NCI-H2107 treated with DMSO at 0.1 percent for 48 hours (cell line): ENCODE data around the gene KLHL22.
A peak's percentile ranks its signal among the peaks of the same experiment; 100 is the strongest.
"Not testable (repeated sequence)": the region's sequence is repeated elsewhere in the genome, so short reads cannot be mapped to it uniquely, and the experiment has no call there.

Experiments used
- DNase-seq: peaks from one replicate; lab custom pipeline; 2025; ENCODE audit not compliant: unreplicated experiment; lab: John Stamatoyannopoulos, UW

The KLHL22 gene

DNA sequence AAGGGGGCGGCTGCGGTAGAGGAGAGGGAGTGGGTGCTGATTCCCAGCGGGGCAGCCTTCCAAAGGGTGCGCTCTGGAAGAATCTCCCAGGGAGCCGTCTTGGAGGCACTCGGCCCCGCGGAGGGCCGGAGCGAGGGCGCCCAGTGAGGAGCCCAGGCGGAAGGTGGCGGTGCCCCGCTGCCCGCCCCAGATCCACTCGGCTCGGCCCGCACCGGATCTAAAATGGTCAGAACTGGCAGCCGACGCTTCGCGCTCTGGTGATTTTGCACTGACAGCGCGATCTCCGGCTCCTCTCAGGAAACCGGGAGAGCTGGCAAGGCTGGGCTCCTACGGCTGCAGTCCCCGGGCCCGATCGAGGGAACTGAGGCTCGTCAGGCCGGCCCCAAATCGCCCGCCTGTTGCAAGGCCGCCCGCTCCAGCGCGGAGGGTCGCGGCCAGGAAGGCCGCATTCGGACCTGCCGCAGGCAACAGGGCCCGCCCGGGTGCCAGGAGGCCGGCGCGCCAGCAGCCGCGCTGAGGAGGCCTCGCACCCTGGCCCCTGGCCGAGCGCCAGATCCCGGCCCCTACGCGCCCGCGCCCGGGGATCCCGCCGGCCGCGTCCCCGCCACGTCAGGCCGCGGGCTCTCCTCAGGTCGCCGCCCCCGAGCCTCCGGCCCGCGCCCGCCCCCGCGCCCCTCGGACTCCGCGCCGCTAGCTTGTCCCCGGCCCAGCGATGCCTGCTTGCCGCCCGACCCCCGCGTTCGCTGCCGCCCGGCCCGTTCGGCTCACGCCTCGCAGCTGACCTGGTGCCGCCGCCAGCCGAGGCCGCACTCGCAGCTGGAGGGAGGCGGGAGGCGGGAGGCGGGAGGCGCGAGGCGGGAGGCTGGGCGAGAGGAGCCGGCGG is at the start of gene KLHL22:
Gene KLHL22 (minus strand): TSS at position 818 of the 883 bp plus-strand sequence. CDS start 6,584 bp downstream, outside the sequence.
- no peak for DNase-seq

DNA sequence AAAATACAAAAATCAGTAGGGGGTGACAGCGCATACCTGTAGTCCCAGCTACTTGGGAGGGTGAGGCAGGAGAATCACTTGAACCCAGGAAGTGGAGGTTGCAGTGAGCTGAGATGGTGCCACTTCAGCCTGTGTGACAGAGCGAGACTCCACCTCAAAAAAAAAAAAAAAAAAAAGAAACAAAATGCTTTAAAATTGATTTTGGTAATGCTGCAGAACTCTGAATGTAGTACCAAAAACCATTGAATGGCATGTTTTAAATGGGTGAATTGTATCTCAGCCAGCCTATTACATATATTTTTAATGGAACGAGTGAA is 49.7 kb upstream of the KLHL22 start:
- DNase-seq = not testable (repeated sequence)

- DNase-seq = no peak
These were observed 47.1 kb upstream of the KLHL22 start for GRCh38 chr22:20542736-20543135.

DNA sequence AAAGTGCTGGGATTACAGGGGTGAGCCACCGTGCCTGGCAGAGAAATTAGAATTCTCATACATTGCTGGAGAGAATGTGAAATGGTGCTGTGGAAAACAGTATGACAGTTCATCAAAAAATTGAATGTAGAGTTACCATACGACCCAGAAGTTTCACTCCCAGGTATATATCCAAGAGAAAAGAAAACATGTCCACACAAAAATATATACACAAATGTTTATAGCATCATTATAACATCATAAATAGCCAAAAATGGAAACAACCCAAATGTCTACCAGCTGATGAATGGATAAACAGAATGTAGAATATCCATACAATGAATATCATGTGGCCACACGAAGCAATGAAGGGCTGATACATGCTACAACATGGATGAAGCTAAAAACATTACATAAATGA is 46.5 kb upstream of the KLHL22 start:
- no peak for DNase-seq

DNA sequence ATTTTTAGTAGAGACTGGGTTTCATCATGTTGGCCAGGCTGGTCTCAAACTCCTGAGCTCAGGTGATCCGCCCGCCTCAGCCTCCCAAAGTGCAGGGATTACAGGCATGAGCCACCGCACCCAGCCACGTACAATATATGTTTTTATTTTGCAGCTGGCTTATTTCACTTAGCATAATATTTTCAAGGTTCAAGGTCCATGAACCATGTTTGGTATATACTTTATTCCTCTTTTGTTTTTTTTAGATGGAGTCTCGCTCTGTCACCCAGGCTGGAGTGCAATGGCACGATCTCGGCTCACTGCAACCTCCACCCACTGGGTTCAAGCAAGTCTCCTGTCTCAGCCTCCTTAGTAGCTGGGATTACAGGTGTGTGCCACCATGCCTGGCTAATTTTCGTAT is 43.3 kb upstream of the KLHL22 start:
- not testable (repeated sequence) for DNase-seq

GRCh38 chr22:20537983-20538382 is 42.4 kb upstream of the KLHL22 start:
- no peak for DNase-seq

- DNase-seq = no peak
These were observed 41.7 kb upstream of the KLHL22 start for GRCh38 chr22:20537325-20537756.

DNA sequence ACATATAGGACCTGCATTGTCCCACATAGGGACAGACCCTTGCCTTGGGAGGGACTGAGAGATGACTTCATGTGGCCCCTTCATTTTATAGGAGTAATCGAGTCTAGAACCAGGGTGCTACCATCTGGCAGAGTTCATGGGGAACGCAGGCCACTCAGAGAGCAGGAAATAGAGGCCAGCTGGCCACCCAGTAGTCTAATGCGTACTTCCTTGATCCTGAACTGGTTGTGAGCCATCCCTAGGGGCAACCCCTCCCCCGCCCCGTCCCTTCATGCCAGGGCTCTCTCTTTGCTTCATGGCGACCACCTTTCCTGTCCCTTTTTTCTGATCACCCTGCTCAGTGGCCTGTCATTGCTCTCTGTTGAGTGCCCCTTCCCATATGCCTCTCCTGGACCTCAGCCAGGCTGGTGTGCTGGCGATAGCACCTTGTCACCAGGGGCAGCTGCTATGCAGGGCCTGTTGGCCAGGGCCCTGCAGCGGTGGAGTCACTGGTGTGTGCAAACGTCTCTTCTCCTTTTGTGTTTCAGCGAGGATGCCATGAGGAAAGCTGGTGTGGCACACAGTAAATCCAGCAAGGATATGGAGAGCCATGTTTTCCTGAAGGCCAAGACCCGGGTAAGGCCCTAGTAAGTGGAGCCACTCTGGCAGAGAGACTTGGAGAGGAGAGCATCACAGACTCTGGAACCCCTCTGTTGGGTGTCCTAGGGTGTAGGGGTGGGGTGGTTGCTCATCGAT is 41.2 kb upstream of the KLHL22 start:
- no peak for DNase-seq

GRCh38 chr22:20533879-20534265 is 38.3 kb upstream of the KLHL22 start:
- DNase-seq = no peak

- no peak for DNase-seq
These were observed 37.7 kb upstream of the KLHL22 start for GRCh38 chr22:20533095-20533878.

- no peak for DNase-seq
These were observed 36.8 kb upstream of the KLHL22 start for GRCh38 chr22:20532256-20532993.

GRCh38 chr22:20531404-20532201 is 36.0 kb upstream of the KLHL22 start:
- peak; percentile 59 for DNase-seq

- DNase-seq = no peak
These were observed 35.5 kb upstream of the KLHL22 start for GRCh38 chr22:20531154-20531403.

- DNase-seq = no peak
These were observed 35.0 kb upstream of the KLHL22 start for GRCh38 chr22:20530368-20531153.

DNA sequence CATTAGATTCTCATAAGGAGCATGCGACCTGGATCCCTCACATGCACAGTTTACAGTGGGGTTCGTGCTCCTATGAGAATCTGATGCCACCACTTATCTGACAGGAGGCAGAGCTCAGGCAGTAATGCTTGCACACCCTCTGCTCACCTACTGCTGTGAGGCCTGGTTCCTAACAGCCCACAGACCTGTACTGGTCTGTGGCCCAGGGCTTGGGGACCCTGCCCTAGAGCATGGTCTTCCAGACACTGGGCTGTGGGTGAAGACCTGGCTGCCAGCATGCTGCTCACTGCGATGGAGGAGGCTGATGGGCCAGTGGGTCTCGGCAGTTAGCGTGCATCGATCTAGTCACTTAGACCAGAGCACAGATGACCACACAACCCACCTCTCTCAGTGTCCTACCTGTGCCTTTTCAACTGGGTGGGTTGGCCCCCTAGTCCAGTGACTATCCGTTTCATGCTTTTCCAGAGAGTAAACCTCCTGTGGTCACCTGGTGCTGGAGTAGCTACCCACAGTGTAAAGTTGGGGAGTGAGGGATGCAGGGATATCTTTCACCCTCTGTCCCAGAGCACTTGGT is 32.9 kb upstream of the KLHL22 start:
- no peak for DNase-seq

- no peak for DNase-seq
These were observed 31.2 kb upstream of the KLHL22 start for GRCh38 chr22:20526628-20527355.

GRCh38 chr22:20526305-20526627 is 30.7 kb upstream of the KLHL22 start:
- no peak for DNase-seq

DNA sequence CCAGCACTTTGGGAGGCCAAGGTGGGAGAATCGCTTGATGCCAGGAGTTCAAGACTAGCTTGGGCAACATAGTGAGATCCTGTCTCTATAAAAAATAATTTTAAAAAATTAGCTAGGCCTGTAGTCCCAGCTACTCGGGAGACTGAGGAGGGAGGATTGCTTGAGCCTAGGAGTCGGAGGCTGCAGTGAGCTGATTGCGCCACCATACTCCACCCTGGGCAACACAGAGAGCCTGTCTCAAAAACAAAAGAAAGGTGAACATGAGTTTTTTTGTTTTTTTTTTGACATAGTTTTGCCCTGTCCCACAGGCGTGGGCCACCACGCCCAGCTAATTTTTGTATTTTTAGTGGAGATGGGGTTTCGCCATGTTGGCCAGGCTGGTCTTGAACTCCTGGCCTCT is 29.5 kb upstream of the KLHL22 start:
- no peak for DNase-seq

GRCh38 chr22:20524004-20524481 is 28.4 kb upstream of the KLHL22 start:
- DNase-seq = no peak
